Activated naive CD8-positive, alpha-beta T cell treated with anti-CD3 and anti-CD28 coated beads, Interleukin-2, amount 10 ng/mL, durations not matched to agents 7 days and 5 days (primary cell): ENCODE data around the gene PICALM. TPM values are rescaled to one million over a fixed set of nuclear protein-coding genes. Genes with fewer than 3 reads are reported as not detected.
"Not testable (repeated sequence)": the region's sequence is repeated elsewhere in the genome, so short reads cannot be mapped to it uniquely, and the experiment has no call there.

ENCODE experiments used
- ATAC-seq: fragments of 150-1000 bp; cut with Tn5 transposase; one replicate; pipeline ENCODE4 v1.10.0; 2021; ENCODE audit warnings: low read depth, moderate library complexity
- POLR2A ChIA-PET: fragments of 350-600 bp; sonication (Branson Sonifier 250); formaldehyde crosslinking; loops from one replicate; lab custom pipeline; 2021; ENCODE audit warnings: antibody characterized with exemption; lab: Charles Lee
- DNase-seq: peaks from one replicate; pipeline ENCODE4 v3.0.0; 2021
- H3K27ac Mint-ChIP-seq: one replicate; pipeline ENCODE4 v1.8.0; 2022; ENCODE audit warnings: mild to moderate bottlenecking, mixed read lengths
- H3K27me3 Mint-ChIP-seq: one replicate; pipeline ENCODE4 v1.8.0; 2022; ENCODE audit warnings: mild to moderate bottlenecking, moderate library complexity, mixed read lengths
- H3K36me3 Mint-ChIP-seq: one replicate; pipeline ENCODE4 v1.8.0; 2021; ENCODE audit warnings: mild to moderate bottlenecking, mixed read lengths
- H3K4me1 Mint-ChIP-seq: one replicate; pipeline ENCODE4 v1.8.0; 2021; ENCODE audit warnings: mixed read lengths
- H3K4me3 Mint-ChIP-seq: one replicate; pipeline ENCODE4 v1.8.0; 2022; ENCODE audit warnings: mild to moderate bottlenecking, moderate library complexity, mixed read lengths
- H3K9me3 Mint-ChIP-seq: one replicate; pipeline ENCODE4 v1.8.0; 2021; ENCODE audit warnings: mixed read lengths
- total RNA-seq, 2 experiments: library from RNA; stranded (reverse); gene quantifications; one replicate each; pipeline ENCODE4 v1.2.3, GENCODE V29; 2021

PICALM gene, protein sequence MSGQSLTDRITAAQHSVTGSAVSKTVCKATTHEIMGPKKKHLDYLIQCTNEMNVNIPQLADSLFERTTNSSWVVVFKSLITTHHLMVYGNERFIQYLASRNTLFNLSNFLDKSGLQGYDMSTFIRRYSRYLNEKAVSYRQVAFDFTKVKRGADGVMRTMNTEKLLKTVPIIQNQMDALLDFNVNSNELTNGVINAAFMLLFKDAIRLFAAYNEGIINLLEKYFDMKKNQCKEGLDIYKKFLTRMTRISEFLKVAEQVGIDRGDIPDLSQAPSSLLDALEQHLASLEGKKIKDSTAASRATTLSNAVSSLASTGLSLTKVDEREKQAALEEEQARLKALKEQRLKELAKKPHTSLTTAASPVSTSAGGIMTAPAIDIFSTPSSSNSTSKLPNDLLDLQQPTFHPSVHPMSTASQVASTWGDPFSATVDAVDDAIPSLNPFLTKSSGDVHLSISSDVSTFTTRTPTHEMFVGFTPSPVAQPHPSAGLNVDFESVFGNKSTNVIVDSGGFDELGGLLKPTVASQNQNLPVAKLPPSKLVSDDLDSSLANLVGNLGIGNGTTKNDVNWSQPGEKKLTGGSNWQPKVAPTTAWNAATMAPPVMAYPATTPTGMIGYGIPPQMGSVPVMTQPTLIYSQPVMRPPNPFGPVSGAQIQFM
- 100 to 1,000 TPM; 103 to 115 TPM for total RNA-seq

DNA sequence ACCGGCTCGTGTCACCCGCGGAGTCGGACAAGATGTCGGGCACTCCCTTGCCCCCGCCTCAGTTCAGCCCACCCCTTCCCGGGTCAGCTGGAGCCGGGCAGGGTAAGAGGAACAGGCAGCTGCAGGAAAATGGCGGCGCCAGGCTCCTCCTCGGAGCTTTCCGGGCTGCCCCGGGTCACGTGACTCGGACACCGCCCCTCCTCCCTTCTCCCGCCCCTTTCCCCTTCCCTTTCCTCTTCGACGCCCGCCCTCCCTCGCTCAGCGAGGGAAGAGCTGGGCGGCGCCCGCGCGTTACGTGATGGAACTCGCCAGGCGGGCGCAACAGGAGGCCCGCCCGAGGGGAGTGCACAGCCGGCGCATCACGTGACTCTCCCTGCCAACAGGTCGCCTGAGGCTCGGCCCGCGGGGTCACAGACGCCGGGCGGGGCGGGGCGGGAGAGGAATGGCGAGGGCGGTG, at the start of gene PICALM:
PICALM (minus strand) TSS at position 134 of the 457 bp plus-strand sequence. CDS start 304 bp downstream, outside the sequence.
- peaks cover 23% of the 10 kb centered on the region for H3K4me1 Mint-ChIP-seq
- H3K27ac Mint-ChIP-seq: peak within 1 kb of the TSS; percentile 94
- ATAC-seq: peak; percentile 92
- no peaks in the 10 kb centered on the region for H3K9me3 Mint-ChIP-seq
- peaks cover 7% of the 10 kb centered on the region for H3K27me3 Mint-ChIP-seq
- peak; percentile 95 for DNase-seq
- POLR2A ChIA-PET: interaction anchor here (0.5 to 3.1 kb wide), 14 partner anchors 28 to 421 kb away, joined by 3 to 12 read pairs (median 3); partner anchors contain the start of genes EED and TMEM126A
- H3K36me3 Mint-ChIP-seq: peaks cover 3% of the 10 kb centered on the region
- peak within 1 kb of the TSS; percentile 99 for H3K4me3 Mint-ChIP-seq

DNA sequence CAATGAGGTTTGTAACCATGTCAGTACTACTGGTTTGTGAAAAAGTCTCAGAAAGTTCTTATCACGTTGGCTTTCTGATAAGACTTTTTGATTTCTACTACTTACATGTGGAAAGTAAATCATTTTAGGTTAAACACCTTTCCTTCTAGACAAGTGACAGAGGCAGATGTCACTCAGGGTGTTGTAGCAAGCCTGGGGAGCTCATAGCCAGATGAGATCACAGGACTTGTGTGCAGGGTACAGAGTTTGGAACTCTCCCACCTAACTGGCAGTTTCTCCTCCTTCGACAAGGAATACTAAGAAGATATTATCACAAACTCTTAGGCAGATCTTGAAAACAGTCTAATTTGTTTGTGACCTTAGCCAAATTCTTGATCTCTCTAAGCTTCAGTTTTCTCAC, 49.4 kb upstream of the PICALM start:
- no peak overlapping the region for H3K4me3 Mint-ChIP-seq
- H3K27ac Mint-ChIP-seq: no peak overlapping the region
- H3K4me1 Mint-ChIP-seq: peaks cover 19% of the 10 kb centered on the region
- H3K36me3 Mint-ChIP-seq: no peaks in the 10 kb centered on the region
- no peak for ATAC-seq
- no peaks in the 10 kb centered on the region for H3K9me3 Mint-ChIP-seq
- no peak for DNase-seq
- POLR2A ChIA-PET: no interaction called here
- H3K27me3 Mint-ChIP-seq: peaks cover 4% of the 10 kb centered on the region

DNA sequence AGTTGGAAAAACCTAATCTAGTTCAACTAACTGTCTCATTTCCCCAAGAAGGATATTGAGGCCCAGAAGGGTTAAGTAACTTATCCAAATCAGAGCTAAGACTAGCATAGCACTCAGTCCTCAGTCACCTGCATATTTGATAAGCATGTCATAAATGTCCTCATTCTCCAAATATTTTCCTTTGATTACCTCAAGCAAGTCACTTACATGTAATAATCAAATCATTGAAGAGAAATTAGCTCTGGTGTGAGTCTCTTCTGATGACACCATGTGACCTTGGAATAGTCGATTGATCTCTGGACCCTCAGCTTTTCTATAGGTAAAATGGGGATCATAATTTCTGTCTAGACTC, 48.8 kb upstream of the PICALM start:
- Mint-ChIP-seq H3K27ac (no peak overlapping the region), H3K27me3 (peaks cover 4% of the 10 kb centered on the region), H3K36me3 (no peaks in the 10 kb centered on the region), H3K4me3 (no peak overlapping the region), H3K4me1 (peaks cover 19% of the 10 kb centered on the region), H3K9me3 (no peaks in the 10 kb centered on the region)
- no peak for DNase-seq
- POLR2A ChIA-PET: no interaction called here
- no peak for ATAC-seq

DNA sequence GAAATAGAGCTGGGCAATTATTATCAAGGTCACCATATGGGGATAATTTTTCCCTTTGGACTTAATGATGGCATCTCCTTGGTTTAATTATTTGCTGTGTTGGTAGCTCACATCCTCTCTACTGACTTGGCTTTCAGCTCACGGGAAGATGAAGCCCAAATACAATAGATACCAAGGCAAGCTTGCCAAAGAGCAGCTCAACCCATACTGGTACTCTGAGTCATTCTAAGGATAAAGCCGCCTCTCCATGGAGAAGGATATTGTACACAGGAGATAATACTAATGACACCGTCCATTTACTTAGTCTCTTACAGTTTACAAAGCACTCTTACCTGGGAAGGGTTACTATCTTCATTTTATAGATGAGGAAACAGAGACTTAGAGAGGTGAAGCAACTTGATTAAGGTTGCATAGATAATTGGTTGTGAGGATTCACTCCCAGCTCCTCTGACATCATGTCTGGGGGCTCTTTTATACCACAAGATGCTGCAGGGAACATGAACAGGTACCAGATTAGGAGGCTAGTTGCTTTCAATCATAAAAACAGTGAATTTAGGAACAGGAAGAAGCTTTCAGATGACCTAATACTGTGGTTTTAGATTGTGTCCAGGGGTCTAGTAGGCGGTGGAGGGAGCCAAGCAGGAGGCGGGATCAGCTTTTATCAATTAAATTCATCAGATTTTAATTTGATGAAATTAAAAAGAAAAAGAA, 48.3 kb upstream of the PICALM start:
- Mint-ChIP-seq H3K36me3 (no peaks in the 10 kb centered on the region), H3K4me3 (no peak overlapping the region), H3K9me3 (no peaks in the 10 kb centered on the region), H3K27ac (no peak overlapping the region), H3K4me1 (peaks cover 19% of the 10 kb centered on the region), H3K27me3 (peaks cover 4% of the 10 kb centered on the region)
- POLR2A ChIA-PET: no interaction called here
- ATAC-seq (no peak), DNase-seq (no peak)

DNA sequence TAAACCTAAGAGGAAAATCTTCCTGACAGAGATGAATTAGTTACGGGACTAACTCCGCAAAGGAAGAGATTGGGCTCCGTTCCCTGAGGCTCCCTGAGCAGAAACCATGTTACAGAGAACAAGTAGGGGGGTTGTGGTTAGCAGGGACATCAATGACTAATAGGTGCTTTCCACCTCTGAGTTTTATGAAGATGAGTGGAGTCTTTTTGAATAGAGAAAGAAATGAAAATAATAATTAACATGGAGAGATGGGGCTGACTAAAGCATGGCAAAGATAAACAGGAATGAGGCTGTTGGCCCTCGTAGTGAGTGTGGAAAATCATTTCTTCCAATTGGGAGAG, 47.5 kb upstream of the PICALM start:
- Mint-ChIP-seq H3K27me3 (peaks cover 4% of the 10 kb centered on the region), H3K9me3 (no peaks in the 10 kb centered on the region), H3K4me3 (no peak overlapping the region), H3K36me3 (no peaks in the 10 kb centered on the region), H3K27ac (peak overlapping the region; percentile 21), H3K4me1 (peaks cover 19% of the 10 kb centered on the region)
- POLR2A ChIA-PET: no interaction called here
- ATAC-seq (peak; percentile 50), DNase-seq (no peak)

DNA sequence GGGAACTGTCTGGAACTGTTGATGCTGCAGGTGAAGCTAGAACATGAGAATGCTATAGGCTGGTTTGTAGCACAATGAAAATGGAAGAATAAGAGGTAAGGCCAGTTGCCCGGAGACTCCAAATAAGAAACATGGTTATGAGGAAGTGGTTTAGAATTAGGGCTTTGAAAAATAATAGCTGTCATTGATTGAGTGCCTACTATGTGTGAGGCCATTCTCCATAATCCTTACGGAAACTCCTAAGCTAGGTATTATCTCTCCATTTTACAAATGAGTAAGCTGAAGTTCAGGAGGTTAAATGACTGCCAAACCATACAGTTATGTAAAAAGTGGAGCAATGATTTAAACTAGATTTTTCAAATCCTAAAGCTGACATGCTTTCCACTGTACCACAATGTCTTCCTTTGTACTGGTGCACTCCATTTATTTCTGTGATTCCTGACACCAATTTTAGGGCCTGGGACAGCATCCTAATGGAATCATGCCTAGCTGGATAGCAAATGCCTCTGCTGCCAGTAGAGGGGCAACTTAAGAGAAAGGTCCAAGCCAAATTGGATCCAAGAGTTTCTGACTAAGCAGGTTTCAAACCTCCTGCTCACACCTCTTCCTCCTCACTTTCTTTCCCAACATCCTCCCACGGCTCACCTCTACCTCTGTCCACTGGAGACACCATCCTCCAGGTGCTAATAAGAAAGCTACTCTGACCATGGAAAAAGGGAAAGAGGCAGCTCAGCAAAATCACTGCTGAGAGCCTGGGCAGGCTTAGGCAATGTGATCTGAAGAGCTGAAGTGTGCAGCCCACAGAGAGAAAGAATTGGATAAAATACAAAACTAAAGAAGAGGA, 46.9 kb upstream of the PICALM start:
- Mint-ChIP-seq H3K4me1 (peaks cover 19% of the 10 kb centered on the region), H3K36me3 (no peaks in the 10 kb centered on the region), H3K9me3 (no peaks in the 10 kb centered on the region), H3K27me3 (peaks cover 2% of the 10 kb centered on the region), H3K4me3 (no peak overlapping the region), H3K27ac (no peak overlapping the region)
- ATAC-seq (no peak), DNase-seq (no peak)
- POLR2A ChIA-PET: no interaction called here

DNA sequence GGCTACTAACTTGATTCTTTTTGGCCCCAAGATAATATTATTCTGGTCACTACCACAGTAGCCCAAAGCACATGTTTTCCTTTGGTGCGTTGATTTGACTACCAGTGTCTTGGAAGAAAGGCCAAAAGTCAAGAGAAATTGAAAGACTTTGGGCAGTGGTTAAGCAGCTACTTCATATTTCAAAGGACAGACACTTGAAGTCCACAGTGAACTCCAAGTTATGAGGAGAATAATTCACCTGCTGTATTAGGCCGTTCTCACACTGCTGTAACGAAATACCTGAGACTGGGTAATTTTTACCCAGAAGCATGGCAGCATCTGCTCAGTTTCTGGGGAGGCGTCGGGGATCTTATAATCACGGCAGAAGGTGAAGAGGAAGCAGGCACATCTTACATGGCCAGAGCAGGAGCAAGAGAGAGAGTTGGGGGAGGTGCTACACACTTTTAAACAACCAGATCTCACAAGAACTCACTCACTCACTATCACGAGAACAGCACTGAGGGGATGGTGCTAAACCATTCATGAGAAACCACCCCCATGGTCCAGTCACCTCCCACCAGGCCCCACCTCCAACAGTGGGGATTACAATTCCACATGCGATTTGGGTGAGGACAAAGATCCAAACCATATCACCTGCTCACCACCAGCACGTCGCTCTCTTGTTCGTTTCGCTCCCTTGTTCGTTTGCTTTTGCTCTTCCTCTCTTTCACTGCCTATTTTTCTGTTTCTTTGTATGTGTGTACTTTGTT, 40.2 kb upstream of the PICALM start:
- Mint-ChIP-seq H3K27ac (no peak overlapping the region), H3K27me3 (peaks cover 2% of the 10 kb centered on the region), H3K4me3 (no peak overlapping the region), H3K4me1 (peaks cover 2% of the 10 kb centered on the region), H3K9me3 (peaks cover 2% of the 10 kb centered on the region), H3K36me3 (no peaks in the 10 kb centered on the region)
- POLR2A ChIA-PET: no interaction called here
- ATAC-seq (no peak), DNase-seq (no peak)

DNA sequence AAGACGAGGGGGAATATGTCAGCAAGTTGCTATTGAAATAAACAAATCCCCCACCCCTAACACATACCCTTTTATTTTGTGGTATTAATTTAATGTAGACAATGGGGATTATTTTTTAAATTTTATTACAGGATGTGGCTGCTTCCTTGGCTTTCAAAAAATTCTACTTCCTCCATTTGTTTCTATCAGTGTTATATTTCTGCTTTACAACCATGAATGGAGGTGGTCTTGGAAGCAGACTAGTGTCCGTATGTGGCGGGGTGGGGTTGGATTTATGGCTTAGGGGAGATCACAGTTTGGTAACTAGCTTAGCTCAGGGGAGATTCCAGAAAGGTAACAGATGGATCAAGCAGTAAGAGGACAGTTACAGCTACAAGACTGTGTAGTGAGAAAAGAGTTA, 39.3 kb upstream of the PICALM start:
- peaks cover 2% of the 10 kb centered on the region for H3K9me3 Mint-ChIP-seq
- no peaks in the 10 kb centered on the region for H3K36me3 Mint-ChIP-seq
- H3K27ac Mint-ChIP-seq: no peak overlapping the region
- ATAC-seq (no peak), DNase-seq (no peak)
- H3K4me1 Mint-ChIP-seq: peaks cover 2% of the 10 kb centered on the region
- peaks cover 5% of the 10 kb centered on the region for H3K27me3 Mint-ChIP-seq
- POLR2A ChIA-PET: no interaction called here
- no peak overlapping the region for H3K4me3 Mint-ChIP-seq

DNA sequence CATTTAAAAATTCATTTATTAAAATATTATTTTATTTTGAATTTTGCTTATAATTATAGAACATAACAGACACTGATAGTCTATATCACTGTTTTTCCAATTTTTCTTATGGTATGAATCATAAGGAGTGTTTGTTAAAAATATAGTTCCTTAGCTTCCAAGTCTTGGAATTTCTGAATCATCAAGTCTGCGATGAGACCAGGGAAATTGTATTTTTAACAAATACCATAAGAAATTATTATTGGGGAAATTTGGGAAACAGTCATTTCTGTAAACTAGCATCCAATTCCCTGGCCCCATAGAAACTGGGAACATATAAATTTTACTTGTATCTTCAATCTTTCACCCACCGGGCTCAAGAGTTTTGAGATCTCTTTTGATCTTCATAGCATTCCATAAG, 38.0 kb upstream of the PICALM start:
- H3K36me3 Mint-ChIP-seq: no peaks in the 10 kb centered on the region
- no peak for ATAC-seq
- peaks cover 2% of the 10 kb centered on the region for H3K4me1 Mint-ChIP-seq
- H3K4me3 Mint-ChIP-seq: no peak overlapping the region
- H3K27me3 Mint-ChIP-seq: peaks cover 5% of the 10 kb centered on the region
- DNase-seq: no peak
- POLR2A ChIA-PET: no interaction called here
- H3K9me3 Mint-ChIP-seq: peaks cover 2% of the 10 kb centered on the region
- no peak overlapping the region for H3K27ac Mint-ChIP-seq

DNA sequence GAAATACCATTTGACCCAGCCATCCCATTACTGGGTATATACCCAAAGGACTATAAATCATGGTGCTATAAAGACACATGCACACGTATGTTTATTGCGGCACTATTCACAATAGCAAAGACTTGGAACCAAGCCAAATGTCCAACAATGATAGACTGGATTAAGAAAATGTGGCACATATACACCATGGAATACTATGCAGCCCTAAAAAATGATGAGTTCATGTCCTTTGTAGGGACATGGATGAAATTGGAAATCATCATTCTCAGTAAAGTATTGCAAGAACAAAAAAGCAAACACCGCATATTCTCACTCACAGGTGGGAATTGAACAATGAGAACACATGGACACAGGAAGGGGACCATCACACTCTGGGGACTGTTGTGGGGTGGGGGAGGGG, 37.1 kb upstream of the PICALM start:
- H3K4me3 Mint-ChIP-seq, H3K36me3 Mint-ChIP-seq, DNase-seq, H3K27me3 Mint-ChIP-seq, H3K9me3 Mint-ChIP-seq, POLR2A ChIA-PET, H3K27ac Mint-ChIP-seq, H3K4me1 Mint-ChIP-seq, ATAC-seq: not testable (repeated sequence)

DNA sequence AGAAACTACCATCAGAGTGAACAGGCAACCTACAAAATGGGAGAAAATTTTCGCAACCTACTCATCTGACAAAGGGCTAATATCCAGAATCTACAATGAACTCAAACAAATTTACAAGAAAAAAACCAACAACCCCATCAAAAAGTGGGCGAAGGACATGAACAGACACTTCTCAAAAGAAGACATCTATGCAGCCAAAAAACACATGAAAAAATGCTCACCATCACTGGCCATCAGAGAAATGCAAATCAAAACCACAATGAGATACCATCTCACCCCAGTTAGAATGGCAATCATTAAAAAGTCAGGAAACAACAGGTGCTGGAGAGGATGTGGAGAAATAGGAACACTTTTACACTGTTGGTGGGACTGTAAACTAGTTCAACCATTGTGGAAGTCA, 36.7 kb upstream of the PICALM start:
- H3K36me3 Mint-ChIP-seq, H3K27ac Mint-ChIP-seq, H3K4me1 Mint-ChIP-seq, ATAC-seq, DNase-seq, H3K9me3 Mint-ChIP-seq, POLR2A ChIA-PET, H3K4me3 Mint-ChIP-seq: not testable (repeated sequence)
- peaks cover 12% of the 10 kb centered on the region for H3K27me3 Mint-ChIP-seq

DNA sequence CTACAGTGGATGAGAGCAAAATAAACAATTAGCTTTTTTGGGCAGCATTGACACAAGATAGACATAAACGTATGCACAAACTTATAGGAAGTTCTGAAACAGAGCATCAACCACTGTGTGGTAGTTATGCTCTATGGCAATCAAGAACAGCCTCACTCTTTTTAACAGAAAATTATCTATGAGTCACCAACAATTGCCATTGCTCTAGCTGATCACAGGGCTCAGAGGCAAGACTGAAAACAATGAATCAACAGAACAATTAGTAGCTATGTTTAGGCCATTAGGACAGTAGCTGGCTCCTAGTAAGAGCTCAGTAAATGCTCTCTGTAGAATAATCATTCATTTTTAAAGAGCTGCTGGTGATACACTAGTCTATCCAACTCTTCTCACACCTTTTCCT, 34.9 kb upstream of the PICALM start:
- no peaks in the 10 kb centered on the region for H3K36me3 Mint-ChIP-seq
- no peak overlapping the region for H3K4me3 Mint-ChIP-seq
- peaks cover 2% of the 10 kb centered on the region for H3K4me1 Mint-ChIP-seq
- peaks cover 6% of the 10 kb centered on the region for H3K9me3 Mint-ChIP-seq
- DNase-seq (no peak), ATAC-seq (no peak)
- no peak overlapping the region for H3K27ac Mint-ChIP-seq
- POLR2A ChIA-PET: no interaction called here
- H3K27me3 Mint-ChIP-seq: peaks cover 13% of the 10 kb centered on the region
